Fibroblast of mammary gland (primary cell): ENCODE data around the gene GLT6D1.

Experiments used
- DNase-seq: peaks from one replicate; pipeline ENCODE4 v3.0.0-alpha.2; 2010; ENCODE audit warnings: low read depth
- H3K4me3 ChIP-seq: 2 replicates; pipeline ENCODE4 v1.5.1; 2011; ENCODE audit warnings: low read depth, mild to moderate bottlenecking, low read length, moderate library complexity; ENCODE audit not compliant: control insufficient read depth
- CTCF ChIP-seq: conservative IDR thresholded peaks from 2 replicates; pipeline ENCODE4 v1.5.1; 2011; ENCODE audit warnings: low read depth, low read length, inconsistent platforms; ENCODE audit not compliant: control insufficient read depth, insufficient read depth

GLT6D1 gene

GRCh38 chr9:135664801-135665794, 25.8 kb upstream of the GLT6D1 start:
- TF ChIP-seq CTCF, result no peak
- no peak for DNase-seq
- no peak overlapping the region for H3K4me3 ChIP-seq

GRCh38 chr9:135664266-135664665, 24.9 kb upstream of the GLT6D1 start:
- TF ChIP-seq CTCF, result no peak
- no peak for DNase-seq
- no peak overlapping the region for H3K4me3 ChIP-seq

- no peak for DNase-seq
- no peak overlapping the region for H3K4me3 ChIP-seq
- TF ChIP-seq CTCF, result no peak
Measured at GRCh38 chr9:135663857-135664256, 24.5 kb upstream of the GLT6D1 start.

GRCh38 chr9:135663451-135663770, 24.1 kb upstream of the GLT6D1 start:
- TF ChIP-seq CTCF, result no peak
- DNase-seq, result no peak
- no peak overlapping the region for H3K4me3 ChIP-seq

GRCh38 chr9:135662758-135663450, 23.6 kb upstream of the GLT6D1 start, which contains the start of gene LCN9:
LCN9 (plus strand) TSS chr9:135663309; CDS start chr9:135663322, 13 bp downstream.
- TF ChIP-seq CTCF, result no peak
- H3K4me3 ChIP-seq, result no peak within 1 kb of the TSS
- DNase-seq, result peak; percentile 11

- no peak for TF ChIP-seq CTCF
- no peak for DNase-seq
- no peak overlapping the region for H3K4me3 ChIP-seq
Measured at GRCh38 chr9:135661816-135662560, 22.6 kb upstream of the GLT6D1 start.
